GM19025 (cell line): ENCODE results near the gene TMC5.
"Not testable (repeated sequence)": the region's sequence is repeated elsewhere in the genome, so short reads cannot be mapped to it uniquely, and the experiment has no call there.

Experiments used
- ATAC-seq: cut with Tn5 transposase; IDR thresholded peaks from one replicate; pipeline ENCODE4 v1.9.1; 2021; ENCODE audit warnings: mild to moderate bottlenecking, low read depth, moderate library complexity; ENCODE audit not compliant: unreplicated experiment

The TMC5 gene

GRCh38 chr16:19524616-19525384 lies 107.1 kb downstream of the TMC5 start:
- ATAC-seq: no peak

DNA sequence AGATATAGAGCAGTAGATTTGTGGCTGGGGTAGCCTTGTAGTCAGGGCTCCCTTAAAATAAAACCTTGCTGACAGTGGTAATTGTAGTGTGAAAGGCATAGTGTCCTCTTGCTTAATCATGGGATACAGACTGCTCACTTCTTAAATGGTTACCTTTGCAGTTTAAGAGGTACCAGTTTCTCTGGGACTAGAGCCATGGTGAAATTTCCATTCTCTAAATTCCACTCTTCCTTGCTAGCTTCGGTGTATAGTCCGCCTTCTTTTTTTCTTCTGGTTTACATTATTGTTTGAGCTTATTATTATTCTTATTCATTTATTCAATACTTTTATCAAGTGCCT lies 107.7 kb downstream of the TMC5 start:
- ATAC-seq: no peak

- ATAC-seq: no peak
Measured at GRCh38 chr16:19527161-19527560, 109.5 kb downstream of the TMC5 start.

DNA sequence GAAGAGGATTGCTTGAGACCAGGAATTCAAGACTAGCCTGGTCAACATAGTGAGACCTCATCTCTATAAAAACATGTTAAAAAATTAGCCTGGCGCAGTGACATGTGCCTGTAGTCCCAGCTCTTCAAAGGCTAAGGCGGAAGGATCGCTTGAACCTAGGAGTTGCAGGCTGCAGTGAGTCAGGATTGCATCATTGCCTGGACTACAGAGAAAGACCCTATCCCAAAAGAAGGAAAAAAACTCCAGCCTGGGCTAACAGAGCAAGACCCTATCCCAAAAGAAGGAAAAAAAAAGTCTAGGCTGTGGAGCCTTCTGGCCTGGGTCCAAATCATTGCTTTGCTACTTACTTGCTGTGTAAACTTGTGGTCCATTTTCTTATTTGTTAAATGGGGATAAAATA lies 111.0 kb downstream of the TMC5 start:
- no peak for ATAC-seq

DNA sequence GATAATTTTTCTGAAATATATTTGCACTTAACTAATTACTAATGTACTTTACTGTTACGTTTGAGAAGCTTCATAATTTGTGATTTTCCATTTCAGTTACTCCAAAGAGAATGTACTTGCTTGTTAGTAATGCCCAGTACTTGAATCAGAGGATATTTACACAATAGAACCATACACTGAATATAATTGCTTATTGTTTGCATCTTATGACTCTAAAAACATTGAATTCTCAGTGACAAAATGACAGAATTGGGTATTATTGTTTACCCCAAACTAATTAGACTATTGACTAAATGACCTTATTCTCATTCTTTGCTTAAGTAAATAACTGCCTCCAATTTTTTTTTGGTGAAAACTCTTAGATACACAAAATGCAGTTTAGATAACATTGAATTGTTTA lies 114.9 kb downstream of the TMC5 start:
- ATAC-seq: no peak

DNA sequence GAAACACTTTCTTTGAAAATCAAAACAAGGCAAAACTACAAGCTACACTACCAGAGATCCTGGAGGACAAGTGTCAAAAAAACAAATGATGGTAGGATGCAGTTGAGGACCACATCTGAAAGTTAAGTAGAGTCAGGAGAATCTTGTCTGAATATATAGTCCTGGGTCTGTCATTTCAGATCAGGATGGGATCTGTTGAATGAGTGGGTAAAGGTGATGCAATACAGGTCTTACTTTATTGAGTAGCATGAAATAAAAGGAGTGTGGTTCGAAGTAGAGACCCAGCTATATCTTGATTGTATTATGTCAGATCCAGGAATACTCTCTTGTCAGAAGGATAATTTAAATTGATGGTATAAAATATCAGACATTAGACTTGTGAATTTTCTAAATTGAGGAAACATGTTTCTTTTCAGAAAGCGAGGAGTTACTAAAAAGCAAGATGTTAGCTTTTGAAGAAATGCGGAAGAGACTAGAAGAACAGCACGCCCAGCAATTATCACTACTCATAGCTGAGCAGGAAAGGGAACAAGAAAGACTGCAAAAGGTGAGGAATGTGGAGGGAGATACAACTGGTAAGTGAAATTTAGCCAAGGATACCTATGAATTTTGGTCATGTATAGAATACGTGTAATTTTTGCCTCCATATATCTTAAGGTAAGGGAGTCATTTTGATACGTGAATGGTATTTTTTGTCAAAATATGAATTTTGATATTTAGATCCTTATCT lies 122.7 kb downstream of the TMC5 start:
- no peak for ATAC-seq

DNA sequence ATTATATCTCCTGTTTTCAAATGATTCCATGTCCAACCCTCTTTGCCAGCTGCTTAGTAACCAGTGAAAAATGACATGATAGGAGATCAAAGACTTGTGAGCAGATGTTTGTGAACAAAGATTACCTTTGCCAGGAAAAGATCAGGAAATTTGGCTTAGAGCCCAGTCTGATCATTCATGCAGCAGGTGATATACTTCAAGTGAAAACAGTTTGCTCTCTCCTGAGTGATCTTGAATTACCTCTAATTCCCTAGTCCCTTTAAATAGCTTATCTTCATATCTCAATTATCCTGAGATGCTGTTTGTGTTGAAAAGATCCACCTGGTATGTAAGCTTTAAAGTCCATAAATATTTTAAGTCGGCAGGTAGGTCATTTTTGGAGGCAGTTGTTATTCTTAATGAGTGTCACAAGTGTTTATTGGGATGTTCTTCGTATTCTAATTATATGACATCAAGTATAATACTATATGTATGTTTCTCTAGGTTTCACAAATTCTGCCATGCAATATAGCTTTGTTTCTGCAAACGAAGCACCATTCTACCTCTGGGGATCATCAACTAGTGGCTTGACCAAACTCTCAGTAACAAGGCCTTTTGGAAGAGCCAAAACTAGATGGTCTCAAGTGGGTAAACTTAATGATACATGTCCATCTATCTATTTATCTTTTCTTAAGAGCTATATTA lies 124.6 kb downstream of the TMC5 start:
- ATAC-seq: no peak

GRCh38 chr16:19543278-19543996 lies 125.8 kb downstream of the TMC5 start:
- ATAC-seq: not testable (repeated sequence)

DNA sequence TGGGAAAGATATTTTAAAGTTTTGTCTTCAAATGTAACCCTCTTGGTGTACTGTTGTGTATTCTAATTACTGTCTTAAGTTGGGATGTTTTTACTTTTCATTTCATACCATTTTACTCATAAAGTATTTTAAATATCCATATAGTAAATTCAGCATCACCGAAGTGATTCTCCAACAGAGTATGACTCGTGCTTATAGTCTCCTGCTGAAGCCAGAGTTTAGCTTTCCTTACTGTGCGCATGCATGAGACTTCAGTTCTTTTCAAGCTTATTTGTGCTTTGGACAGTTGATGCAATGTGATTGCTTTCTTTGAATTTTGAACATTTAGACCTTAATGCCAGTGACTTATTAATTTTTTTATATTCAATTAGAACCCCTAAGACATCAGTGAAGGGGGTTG lies 130.5 kb downstream of the TMC5 start:
- ATAC-seq: no peak
